Stimulated activated CD4-positive, alpha-beta T cell treated with anti-CD3 and anti-CD28 coated beads, Interleukin-1b, Interleukin-23, amount 100 ng/mL, for 4 hours (primary cell): Measurements from ENCODE around the gene C4B.
"Not testable (repeated sequence)": the region's sequence is repeated elsewhere in the genome, so short reads cannot be mapped to it uniquely, and the experiment has no call there.

Experiments used
- DNase-seq, 2 donors: peaks; one replicate each; pipeline ENCODE4 v3.0.0-alpha.2; 2020; ENCODE audit warnings: low read depth in 2 of 2

Gene C4B

DNA sequence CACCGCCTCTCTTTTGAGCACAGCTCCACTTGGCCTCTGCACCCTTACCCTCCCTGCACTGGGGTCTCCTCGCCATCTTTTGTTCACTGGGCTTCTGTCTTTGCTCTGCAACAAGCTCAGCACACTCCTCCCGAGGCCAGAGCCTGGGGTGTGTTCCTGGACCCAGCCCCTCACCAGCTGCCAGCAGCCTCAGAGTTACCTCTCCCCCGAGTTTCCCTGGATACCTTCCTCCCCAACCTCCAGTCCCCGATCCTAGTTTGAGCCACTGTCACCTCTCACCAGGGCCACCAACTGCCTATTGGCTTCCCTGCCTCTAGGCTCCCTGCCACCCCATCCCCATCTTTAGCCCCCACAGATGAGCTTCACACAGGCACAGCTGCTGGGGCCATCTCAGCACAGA, 36.0 kb downstream of the C4B start:
- DNase-seq = no peak

- not testable (repeated sequence) for DNase-seq
These were observed 38.0 kb downstream of the C4B start for GRCh38 chr6:32052626-32053025.

DNA sequence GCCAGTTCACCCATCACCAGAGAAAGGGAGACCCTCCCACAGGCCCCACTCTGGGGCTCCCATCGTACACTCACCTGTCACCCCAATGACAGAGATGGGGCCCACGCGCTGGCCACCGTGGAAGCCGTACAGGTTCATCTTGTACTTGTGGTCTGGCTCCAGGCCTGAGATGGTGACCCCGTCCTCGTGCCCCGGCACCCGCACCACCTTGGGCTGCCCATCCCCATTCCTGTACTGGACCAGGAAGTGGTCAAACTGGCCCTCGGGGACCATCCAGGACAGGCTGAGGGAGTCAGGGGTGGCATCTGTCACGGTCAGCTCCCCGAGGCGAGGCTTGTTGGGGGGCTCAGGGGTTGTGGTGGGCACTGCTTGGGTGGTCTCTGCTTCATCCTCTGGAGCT, 38.7 kb downstream of the C4B start:
- not testable (repeated sequence) for DNase-seq

DNA sequence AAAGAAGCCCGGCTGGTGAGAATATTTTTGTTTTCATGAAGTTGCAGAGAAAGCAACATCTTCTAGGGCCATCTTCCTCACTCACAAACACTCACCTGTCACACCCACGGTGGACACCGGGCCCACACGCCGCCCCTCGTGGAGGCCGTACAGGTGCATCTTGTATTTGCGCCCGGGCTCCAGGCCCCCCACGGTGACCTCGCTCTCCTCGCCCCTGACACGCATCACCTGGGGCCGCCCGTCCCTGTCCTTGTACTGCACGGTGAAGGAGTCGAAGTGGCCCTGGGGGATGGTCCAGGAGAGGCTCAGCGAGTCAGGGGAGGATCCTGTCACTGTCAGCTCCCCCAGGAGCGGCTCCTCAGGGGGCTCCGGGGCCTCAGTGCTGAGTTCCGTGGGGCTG, 41.2 kb downstream of the C4B start:
- DNase-seq = not testable (repeated sequence)

DNA sequence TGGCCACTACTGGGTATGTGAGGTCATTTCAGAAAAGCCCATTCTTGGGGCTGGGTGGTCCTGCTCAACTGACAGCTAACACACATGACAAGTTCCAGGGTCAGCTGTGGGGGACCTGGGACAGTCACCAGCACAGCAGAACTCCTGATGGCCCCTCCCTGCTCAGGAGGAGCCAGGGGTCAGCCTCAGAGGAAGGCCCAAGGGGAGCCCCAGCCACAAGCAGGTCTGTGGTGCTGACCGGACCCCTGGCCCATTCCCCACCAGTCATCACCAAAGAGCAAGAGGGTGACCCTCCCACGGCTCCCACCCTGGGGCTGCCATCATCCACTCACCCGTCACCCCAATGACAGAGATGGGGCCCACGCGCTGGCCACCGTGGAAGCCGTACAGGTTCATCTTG, 41.7 kb downstream of the C4B start:
- no peak for DNase-seq

- no peak for DNase-seq
These were observed 43.4 kb downstream of the C4B start for GRCh38 chr6:32057966-32058365.

DNA sequence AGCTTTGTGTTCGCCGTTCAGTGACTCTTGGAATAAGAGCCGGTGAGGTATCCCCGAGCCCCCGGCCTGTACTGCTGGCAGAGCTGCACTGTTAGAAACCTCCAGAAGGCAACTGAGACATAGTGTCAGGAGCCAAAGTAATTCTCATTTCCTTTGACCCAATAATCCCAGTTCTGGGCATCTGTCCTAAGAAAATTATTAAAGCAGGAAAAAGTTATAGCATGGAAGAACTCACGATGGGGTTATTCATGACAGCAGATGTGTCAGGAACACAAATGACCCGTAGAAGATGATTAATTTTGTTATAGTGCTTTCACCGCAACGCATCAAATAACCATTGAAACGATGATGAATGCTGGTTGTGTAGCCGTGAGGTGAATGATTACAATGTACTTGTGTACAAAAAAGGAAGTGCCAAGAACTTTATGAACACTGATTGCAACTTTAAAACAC, 43.9 kb downstream of the C4B start:
- DNase-seq = no peak

GRCh38 chr6:32060966-32061655, 46.5 kb downstream of the C4B start:
- no peak for DNase-seq

DNA sequence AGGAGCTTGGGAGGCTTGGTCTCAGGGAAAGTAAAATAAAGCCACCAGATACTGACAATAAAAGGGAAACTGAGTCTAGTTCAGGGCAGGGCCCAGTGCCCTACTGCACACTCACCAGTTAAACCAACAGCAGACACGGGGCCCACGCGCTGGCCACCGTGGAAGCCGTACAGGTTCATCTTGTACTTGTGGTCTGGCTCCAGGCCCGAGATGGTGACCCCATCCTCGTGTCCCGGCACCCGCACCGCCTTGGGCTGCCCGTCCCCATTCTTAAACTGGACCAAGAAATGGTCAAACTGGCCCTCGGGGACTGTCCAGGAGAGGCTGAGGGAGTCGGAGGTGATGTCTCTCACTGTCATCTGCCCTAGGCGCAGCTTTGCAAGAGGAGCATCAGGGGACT, 50.1 kb downstream of the C4B start:
- no peak for DNase-seq

- not testable (repeated sequence) for DNase-seq
These were observed 52.9 kb downstream of the C4B start for GRCh38 chr6:32067521-32067920.

DNA sequence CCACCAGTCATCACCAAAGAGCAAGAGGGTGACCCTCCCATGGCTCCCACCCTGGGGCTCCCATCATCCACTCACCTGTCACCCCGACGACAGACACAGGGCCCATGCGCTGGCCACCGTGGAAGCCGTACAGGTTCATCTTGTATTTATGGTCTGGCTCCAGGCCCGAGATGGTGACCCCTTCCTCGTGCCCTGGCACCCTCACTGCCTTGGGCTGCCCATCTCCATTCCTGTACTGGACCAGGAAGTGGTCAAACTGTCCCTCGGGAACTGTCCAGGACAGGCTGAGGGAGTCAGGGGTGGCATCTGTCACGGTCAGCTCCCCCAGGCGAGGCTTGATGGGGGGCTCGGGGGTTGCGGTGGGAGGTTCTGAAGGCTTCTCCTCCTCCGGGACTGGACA, 53.7 kb downstream of the C4B start:
- DNase-seq = not testable (repeated sequence)

DNA sequence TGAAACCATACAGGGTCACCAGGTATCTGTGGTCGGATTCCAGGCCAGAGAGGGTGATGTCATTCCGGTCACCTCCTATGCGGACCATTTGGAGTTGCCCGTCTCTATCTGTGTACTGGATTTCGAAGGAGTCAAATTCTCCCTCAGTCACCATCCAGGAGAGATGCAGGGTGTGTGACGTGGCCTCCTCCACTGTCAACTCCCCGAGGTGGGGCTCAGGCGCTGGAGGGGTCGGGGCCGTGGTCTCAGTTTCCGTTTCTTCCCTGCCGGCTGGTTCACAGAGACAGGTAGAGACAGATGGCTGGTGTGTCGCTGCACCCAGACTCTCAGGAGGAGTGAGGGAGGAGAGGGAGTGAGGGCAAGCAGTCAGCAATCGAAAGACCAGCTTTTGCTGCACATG, 54.3 kb downstream of the C4B start:
- DNase-seq = no peak

GRCh38 chr6:32069460-32069859, 54.9 kb downstream of the C4B start:
- no peak for DNase-seq

DNA sequence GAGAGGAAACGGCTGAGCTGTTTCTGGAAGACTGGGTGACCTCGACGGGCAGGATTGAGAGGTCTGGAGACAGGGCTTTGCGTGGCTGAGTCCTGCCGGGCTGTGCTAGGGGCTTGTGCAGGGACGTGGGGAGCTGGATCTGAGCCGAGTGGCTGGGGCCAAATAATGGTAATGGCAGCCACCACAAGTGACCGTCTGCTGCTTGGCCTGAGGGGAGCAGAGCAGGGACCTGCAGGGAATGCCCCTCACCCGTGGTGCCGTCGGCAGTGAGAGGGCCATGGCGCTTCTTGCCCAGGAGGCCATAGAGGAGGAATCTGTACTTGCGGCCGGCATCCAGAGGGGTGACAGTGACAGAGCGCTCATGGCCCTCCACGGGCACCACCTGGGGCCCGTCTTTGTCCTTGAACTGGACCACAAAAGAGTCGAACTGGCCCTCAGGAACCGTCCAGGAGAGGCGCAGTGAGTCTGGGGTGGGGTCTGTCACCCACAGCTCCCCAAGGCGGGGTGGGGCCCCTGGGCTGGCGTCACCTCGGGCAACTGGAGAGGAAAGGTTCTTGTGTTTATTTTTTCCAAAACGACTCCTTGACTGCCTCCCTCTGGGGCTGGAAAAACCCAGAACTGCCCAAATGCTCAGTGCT, 55.4 kb downstream of the C4B start:
- no peak for DNase-seq

GRCh38 chr6:32070814-32071543, 56.4 kb downstream of the C4B start:
- no peak for DNase-seq

GRCh38 chr6:32073101-32073500, 58.5 kb downstream of the C4B start:
- DNase-seq = no peak

DNA sequence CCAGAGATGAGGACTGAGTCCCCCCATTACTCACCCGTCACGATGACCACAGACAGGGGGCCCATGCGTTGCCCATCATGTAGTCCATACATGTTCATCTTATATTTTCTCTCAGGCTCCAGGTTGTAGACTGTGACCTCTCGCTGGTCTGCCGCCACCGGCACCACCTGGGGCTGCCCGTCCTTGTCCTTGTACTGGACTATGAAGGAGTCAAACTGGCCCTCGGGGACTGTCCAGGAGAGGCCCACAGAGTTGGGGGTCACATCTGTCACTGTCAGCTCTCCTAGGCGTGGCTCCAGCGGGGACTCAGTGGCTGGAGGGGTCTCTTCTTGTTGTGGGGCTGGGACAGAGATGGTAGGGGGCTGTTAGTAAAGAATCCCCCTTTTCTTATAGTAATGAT, 59.0 kb downstream of the C4B start:
- no peak for DNase-seq

GRCh38 chr6:32074996-32075532, 60.5 kb downstream of the C4B start:
- no peak for DNase-seq

DNA sequence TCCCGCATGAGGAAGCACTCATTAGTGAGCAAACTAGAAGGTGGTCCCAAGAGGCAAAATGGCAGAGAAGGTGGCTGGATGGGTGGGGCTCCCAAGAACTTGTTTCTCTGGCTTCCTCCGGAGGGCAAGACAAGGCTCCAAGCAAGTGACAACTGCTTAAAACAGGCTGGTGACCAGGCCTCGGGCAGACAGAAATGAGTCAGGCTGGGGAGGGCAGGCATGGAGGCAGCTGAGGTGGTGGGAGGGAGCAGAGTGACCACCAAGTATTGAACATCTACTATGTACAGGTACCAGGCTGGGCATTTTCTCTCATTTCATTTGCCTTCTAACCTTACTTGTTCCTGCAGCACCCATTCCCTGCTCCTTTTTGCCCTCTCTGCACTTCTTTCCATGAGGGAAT, 61.2 kb downstream of the C4B start:
- DNase-seq = no peak

DNA sequence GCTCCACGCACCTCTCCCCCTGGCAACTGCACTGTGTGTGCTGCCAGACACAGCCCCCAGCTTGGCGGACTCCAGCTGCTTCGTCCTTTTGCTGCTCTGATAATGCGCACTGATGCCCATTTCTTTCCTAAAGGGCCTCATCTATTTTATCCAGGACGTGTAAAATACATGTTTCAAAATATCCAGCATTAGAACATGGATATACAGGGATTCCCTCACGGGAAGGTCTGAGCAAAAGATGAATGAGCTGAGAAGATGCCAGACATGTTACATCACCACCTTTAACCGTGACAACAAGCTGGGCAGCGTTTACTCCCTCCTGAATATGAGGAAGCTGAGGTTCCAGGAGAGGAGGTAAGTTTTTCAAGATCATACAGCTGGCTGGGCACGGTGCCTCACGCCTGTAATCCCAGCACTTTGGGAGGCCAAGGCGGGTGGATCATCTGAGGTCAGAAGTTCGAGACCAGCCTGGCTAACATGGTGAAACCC, 61.8 kb downstream of the C4B start:
- DNase-seq = no peak

DNA sequence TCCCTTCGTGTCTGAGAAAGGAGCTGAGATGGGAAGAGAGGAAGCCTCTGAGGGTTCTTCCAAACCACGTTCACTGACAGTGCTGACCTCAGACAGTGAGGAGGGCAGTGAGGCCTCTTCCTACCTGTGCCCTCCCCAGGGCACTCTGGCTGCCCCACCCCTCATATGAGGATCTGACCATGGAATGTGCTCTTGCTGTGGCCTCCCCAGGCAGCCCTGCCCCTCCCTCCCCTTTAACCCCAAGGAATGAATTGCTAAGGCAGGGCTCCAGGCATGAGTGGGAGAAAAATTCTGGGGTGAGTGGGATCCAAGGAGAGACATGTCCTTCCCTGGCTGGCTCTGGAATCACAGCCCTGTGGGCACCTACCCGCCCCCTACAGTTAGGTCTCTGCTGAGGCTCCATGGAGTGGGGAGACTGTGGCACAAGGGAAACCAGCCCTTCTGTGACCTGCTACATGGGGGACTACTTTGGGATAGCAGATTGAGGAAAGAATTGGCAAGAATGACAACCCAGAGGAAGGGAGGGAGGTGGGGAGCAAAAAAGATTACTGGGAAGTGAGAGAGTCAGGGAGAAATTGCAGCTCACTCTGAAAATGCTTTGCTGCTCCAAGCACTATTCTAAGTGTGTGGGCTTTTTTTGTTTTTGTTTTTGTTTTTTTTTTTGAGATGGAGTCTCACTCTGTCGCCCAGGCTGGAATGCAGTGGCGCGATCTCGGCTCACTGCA, 65.1 kb downstream of the C4B start:
- DNase-seq = no peak
